ENCODE data around the gene PIGQ. TPM values are rescaled to one million over a fixed set of nuclear protein-coding genes. Genes with fewer than 3 reads are reported as not detected.

PIGQ gene
- total and polyA plus RNA-seq, 2 of the 13 experiments (the other 11 are each of a cell fraction or from before 2014, with no cell fraction given): 7.7 to 19.7 TPM

DNA sequence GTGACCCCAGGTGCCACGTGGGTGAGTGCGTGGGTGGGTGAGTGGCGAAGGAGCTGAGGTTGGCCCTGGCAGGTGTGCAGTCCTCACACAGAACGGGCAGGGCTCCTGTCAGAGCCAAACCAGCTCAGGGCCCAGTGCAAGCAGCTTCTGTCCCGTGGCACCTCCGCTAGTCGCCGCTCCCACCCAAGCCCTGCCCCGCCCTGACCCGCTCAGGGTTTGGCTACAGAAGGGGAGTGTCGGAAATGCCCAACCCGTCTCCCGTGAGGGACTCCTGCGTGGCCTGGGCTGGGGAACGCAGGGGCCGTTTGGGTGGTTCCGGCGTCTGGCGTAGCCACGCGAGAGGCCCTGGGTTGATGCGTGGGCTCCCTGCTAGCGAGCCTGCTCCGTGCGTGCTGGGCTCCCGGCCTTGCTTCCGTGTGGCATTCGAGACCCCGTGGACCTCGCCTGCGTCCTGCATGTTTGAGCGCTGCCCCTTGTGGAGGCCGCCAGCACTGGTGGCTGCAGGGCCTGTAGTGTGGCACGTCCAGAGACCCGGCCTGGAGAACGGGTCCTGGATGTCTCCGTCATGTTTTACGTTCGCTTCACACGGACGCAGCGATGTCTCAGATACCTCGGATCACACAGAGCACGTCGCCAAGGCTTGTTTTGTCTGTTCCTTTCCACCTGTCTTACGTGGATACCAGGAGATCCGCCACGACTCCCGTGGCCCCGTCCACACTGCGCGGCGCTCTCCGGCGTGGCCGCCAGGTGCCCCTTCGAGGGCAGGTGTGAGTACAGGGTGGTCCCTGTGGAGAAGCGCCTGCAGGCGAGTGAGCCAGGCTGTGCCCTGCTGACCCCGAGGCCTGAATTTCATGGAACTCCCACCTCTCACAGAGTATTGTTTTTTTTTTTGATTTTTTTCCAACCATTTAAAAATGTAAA is 32.1 kb upstream of the PIGQ start:
- DNase-seq (ENCODE audit: low spot score) (no peak), FAIRE-seq (no peak), ATAC-seq (no peak)
- Histone ChIP-seq H3K4me1 (ENCODE audit: insufficient read depth, low read length) (peaks cover 36% of the 10 kb centered on the region), H2AFZ (ENCODE audit: low read length) (no peak overlapping the region), H3K4me2 (ENCODE audit: low read depth, low read length) (no peak overlapping the region), H4K20me1 (ENCODE audit: insufficient read depth, low read length) (peaks cover 5% of the 10 kb centered on the region; the same call in 1 of the 2 replicates), H3K27ac (ENCODE audit: extremely low read length, insufficient read depth, low read length) (no peak overlapping the region), H3K9me3 (ENCODE audit: low read length) (no peaks in the 10 kb centered on the region), H3K27me3 (ENCODE audit: control insufficient read depth in 1 of 2, insufficient read depth in 2 of 2, low read length in 2 of 2) (no peaks in the 10 kb centered on the region), H3K4me3 (replicated peaks in 1 of 3; ENCODE audit: insufficient read depth in 1 of 3, low read depth in 2 of 3, low read length in 3 of 3) (no peak overlapping the region), H3K79me2 (ENCODE audit: insufficient read depth, low read length) (peaks cover 61% of the 10 kb centered on the region), H3K36me3 (replicated peaks in 1 of 2; ENCODE audit: control insufficient read depth in 1 of 2, insufficient read depth in 2 of 2, low read length in 2 of 2) (peaks cover 13 to 19% of the 10 kb centered on the region in 2 experiments; a peak in 4 of 5 replicates), H3K9ac (ENCODE audit: insufficient read depth, low read depth, low read length) (no peak overlapping the region)
- intact Hi-C loops (cut with micrococcal nuclease; ENCODE audit: unreplicated experiment): no loop called here
- in situ Hi-C loops (cut with HindIII; ENCODE audit: extremely low pct_ligation_motif_present, low pct_unique_long_range_greater_than_20kb): no loop called here
- ChIA-PET CTCF (ENCODE audit: low intra/inter-chr PET ratio, low total read pairs) (no interaction called here), POLR2A (interaction anchor here (1.3 kb wide), 1 partner anchor 183 kb away, joined by 3 read pairs; the partner anchor contains the start of gene ANTKMT)
- BruUV-seq (replicated peaks): no TSS peak
- WGBS (ENCODE audit: low lambda C conversion rate): 96% methylated on average over 45 of the region's 60 CpGs
- TF ChIP-seq, protein P1, sequence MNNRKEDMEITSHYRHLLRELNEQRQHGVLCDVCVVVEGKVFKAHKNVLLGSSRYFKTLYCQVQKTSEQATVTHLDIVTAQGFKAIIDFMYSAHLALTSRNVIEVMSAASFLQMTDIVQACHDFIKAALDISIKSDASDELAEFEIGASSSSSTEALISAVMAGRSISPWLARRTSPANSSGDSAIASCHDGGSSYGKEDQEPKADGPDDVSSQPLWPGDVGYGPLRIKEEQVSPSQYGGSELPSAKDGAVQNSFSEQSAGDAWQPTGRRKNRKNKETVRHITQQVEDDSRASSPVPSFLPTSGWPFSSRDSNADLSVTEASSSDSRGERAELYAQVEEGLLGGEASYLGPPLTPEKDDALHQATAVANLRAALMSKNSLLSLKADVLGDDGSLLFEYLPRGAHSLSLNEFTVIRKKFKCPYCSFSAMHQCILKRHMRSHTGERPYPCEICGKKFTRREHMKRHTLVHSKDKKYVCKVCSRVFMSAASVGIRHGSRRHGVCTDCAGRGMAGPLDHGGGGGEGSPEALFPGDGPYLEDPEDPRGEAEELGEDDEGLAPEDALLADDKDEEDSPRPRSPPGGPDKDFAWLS (CRISPR knock-in tag; IDR thresholded peaks at IDR 0.05; ENCODE audit: borderline replicate concordance): no peak
- TF ChIP-seq, protein P2, sequence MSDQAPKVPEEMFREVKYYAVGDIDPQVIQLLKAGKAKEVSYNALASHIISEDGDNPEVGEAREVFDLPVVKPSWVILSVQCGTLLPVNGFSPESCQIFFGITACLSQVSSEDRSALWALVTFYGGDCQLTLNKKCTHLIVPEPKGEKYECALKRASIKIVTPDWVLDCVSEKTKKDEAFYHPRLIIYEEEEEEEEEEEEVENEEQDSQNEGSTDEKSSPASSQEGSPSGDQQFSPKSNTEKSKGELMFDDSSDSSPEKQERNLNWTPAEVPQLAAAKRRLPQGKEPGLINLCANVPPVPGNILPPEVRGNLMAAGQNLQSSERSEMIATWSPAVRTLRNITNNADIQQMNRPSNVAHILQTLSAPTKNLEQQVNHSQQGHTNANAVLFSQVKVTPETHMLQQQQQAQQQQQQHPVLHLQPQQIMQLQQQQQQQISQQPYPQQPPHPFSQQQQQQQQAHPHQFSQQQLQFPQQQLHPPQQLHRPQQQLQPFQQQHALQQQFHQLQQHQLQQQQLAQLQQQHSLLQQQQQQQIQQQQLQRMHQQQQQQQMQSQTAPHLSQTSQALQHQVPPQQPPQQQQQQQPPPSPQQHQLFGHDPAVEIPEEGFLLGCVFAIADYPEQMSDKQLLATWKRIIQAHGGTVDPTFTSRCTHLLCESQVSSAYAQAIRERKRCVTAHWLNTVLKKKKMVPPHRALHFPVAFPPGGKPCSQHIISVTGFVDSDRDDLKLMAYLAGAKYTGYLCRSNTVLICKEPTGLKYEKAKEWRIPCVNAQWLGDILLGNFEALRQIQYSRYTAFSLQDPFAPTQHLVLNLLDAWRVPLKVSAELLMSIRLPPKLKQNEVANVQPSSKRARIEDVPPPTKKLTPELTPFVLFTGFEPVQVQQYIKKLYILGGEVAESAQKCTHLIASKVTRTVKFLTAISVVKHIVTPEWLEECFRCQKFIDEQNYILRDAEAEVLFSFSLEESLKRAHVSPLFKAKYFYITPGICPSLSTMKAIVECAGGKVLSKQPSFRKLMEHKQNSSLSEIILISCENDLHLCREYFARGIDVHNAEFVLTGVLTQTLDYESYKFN (CRISPR knock-in tag; conservative IDR thresholded peaks at IDR 0.05): no peak
- no peak for TF ChIP-seq EP300 (IDR thresholded peaks at IDR 0.05; ENCODE audit: low read depth in 2 of 2, low read length in 2 of 2)
- no peak for TF ChIP-seq EP300 (CRISPR knock-in tag; IDR thresholded peaks at IDR 0.05; ENCODE audit: borderline replicate concordance)
- TF ChIP-seq GTF2F1 (IDR thresholded peaks at IDR 0.05; ENCODE audit: low read length): no peak
- TF ChIP-seq NFKBIZ (CRISPR knock-in tag; IDR thresholded peaks at IDR 0.05): no peak
- no peak for TF ChIP-seq ONECUT2 (CRISPR knock-in tag; IDR thresholded peaks at IDR 0.05)
- TF ChIP-seq HOXA3 (CRISPR knock-in tag; IDR thresholded peaks at IDR 0.05): peak; percentile 9; the same call in 1 of the 2 replicates
- TF ChIP-seq, protein P3, sequence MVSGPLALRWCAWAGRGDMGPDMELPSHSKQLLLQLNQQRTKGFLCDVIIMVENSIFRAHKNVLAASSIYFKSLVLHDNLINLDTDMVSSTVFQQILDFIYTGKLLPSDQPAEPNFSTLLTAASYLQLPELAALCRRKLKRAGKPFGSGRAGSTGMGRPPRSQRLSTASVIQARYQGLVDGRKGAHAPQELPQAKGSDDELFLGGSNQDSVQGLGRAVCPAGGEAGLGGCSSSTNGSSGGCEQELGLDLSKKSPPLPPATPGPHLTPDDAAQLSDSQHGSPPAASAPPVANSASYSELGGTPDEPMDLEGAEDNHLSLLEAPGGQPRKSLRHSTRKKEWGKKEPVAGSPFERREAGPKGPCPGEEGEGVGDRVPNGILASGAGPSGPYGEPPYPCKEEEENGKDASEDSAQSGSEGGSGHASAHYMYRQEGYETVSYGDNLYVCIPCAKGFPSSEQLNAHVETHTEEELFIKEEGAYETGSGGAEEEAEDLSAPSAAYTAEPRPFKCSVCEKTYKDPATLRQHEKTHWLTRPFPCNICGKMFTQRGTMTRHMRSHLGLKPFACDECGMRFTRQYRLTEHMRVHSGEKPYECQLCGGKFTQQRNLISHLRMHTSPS (CRISPR knock-in tag; IDR thresholded peaks at IDR 0.05; ENCODE audit: low read depth): no peak
- TF ChIP-seq, protein P4, sequence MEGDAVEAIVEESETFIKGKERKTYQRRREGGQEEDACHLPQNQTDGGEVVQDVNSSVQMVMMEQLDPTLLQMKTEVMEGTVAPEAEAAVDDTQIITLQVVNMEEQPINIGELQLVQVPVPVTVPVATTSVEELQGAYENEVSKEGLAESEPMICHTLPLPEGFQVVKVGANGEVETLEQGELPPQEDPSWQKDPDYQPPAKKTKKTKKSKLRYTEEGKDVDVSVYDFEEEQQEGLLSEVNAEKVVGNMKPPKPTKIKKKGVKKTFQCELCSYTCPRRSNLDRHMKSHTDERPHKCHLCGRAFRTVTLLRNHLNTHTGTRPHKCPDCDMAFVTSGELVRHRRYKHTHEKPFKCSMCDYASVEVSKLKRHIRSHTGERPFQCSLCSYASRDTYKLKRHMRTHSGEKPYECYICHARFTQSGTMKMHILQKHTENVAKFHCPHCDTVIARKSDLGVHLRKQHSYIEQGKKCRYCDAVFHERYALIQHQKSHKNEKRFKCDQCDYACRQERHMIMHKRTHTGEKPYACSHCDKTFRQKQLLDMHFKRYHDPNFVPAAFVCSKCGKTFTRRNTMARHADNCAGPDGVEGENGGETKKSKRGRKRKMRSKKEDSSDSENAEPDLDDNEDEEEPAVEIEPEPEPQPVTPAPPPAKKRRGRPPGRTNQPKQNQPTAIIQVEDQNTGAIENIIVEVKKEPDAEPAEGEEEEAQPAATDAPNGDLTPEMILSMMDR (CRISPR knock-in tag; IDR thresholded peaks at IDR 0.05): peak; percentile 24; the same call in 1 of the 2 replicates
- no peak for TF ChIP-seq ZNF720 (CRISPR knock-in tag; IDR thresholded peaks at IDR 0.05)
- peak; percentile 51 for TF ChIP-seq AGO2 (optimal IDR thresholded peaks at IDR 0.05; ENCODE audit: low read depth, low read length)
- no peak for TF ChIP-seq RFX5 (IDR thresholded peaks at IDR 0.05; ENCODE audit: low read depth, low read length)

All from HepG2 (cell line).